ENCODE results near the gene ZSCAN29. TPM values are rescaled to one million over a fixed set of nuclear protein-coding genes. Genes with fewer than 3 reads are reported as not detected.

ZSCAN29 gene
- total and polyA plus RNA-seq, 10 of the 15 experiments (the other 5 are each of a cell fraction or from before 2014, with no cell fraction given): 1.7 to 26.0 (median 14.6) TPM

- TF ChIP-seq ZNF687 (IDR thresholded peaks at IDR 0.05) (peak; percentile 96), SREBF2 (IDR thresholded peaks at IDR 0.05; ENCODE audit: low read length) (peak; percentile 74), HDAC6 (IDR thresholded peaks at IDR 0.05; ENCODE audit: unreplicated experiment) (peak; percentile 95), DPF2 (IDR thresholded peaks at IDR 0.05) (peak; percentile 64; the same call in 1 of the 2 replicates), ZBTB4 (CRISPR knock-in tag; IDR thresholded peaks at IDR 0.05) (no peak), NBN (IDR thresholded peaks at IDR 0.05) (peak; percentile 70; the same call in 1 of the 2 replicates), POLR2AphosphoS2 (IDR thresholded peaks at IDR 0.05; ENCODE audit: low read depth, low read length) (peak; percentile 51; the same call in 1 of the 2 replicates), EGR1 (IDR thresholded peaks at IDR 0.05; ENCODE audit: borderline replicate concordance in 1 of 2, low read depth in 2 of 2, low read length in 2 of 2) (peak in 1 of 2 experiments; percentile 51; a peak in 1 of 3 replicates), RAD21 (IDR thresholded peaks at IDR 0.05; ENCODE audit: insufficient read depth, low read depth, low read length) (no peak), CTCF (IDR thresholded peaks at IDR 0.05 in 2 of 3, conservative IDR thresholded peaks at IDR 0.05 in 1 of 3; ENCODE audit: control insufficient read depth in 2 of 3, extremely low read depth in 1 of 3, insufficient read depth in 1 of 3, low read depth in 3 of 3, low read length in 3 of 3) (no peak), MEF2A (IDR thresholded peaks at IDR 0.05; ENCODE audit: insufficient read depth, low read depth, low read length) (no peak), MAX (IDR thresholded peaks at IDR 0.05; ENCODE audit: low read depth, low read length) (peak; percentile 17; the same call in 1 of the 2 replicates), KLF5 (IDR thresholded peaks at IDR 0.05; ENCODE audit: partially characterized antibody) (peak; percentile 20), CHD4 (IDR thresholded peaks at IDR 0.05) (no peak), BCL11A (IDR thresholded peaks at IDR 0.05; ENCODE audit: low read depth, low read length) (no peak), POU2F2 (IDR thresholded peaks at IDR 0.05; ENCODE audit: borderline replicate concordance, low read depth, low read length) (peak; percentile 70; the same call in 1 of the 3 replicates), SREBF1 (IDR thresholded peaks at IDR 0.05; ENCODE audit: low read length) (no peak), RAD51 (IDR thresholded peaks at IDR 0.05) (no peak), TARDBP (IDR thresholded peaks at IDR 0.05; ENCODE audit: borderline replicate concordance) (no peak), NFYB (IDR thresholded peaks at IDR 0.05; ENCODE audit: insufficient read depth, low read depth, low read length) (peak; percentile 58; the same call in 1 of the 2 replicates), NFYA (IDR thresholded peaks at IDR 0.05; ENCODE audit: borderline replicate concordance, low read depth, low read length) (no peak)
These were observed 40.7 kb downstream of the ZSCAN29 start, which contains the start of gene LCMT2 (continued) for GRCh38 chr15:43329960-43330779.
